Measurements from ENCODE around the gene SHQ1.

Gene SHQ1

GRCh38 chr3:72860053-72860452, 11.8 kb upstream of the SHQ1 start:
- ChIA-PET POLR2A (interaction anchor here (0.7 kb wide), 1 partner anchor 15 kb away, joined by 3 read pairs; no protein-coding TSS in a partner anchor), CTCF (interaction anchor here (1.4 to 7.1 kb wide), 3 partner anchors 10 to 226 kb away, joined by 6 to 51 read pairs (median 8); partner anchors contain the start of gene SHQ1)
- no peak for DNase-seq (ENCODE audit: low read depth, low spot score)
- no peak overlapping the region for H3K4me3 ChIP-seq (ENCODE audit: low read depth, low read length)
- TF ChIP-seq CTCF (IDR thresholded peaks at IDR 0.05; ENCODE audit: insufficient read depth, low read length, missing control alignments): no peak

GRCh38 chr3:72855001-72855400, 6.8 kb upstream of the SHQ1 start:
- ChIA-PET CTCF (interaction anchor here (0.7 to 2.1 kb wide), 2 partner anchors 201 to 231 kb away, joined by 3 to 10 read pairs; no protein-coding TSS in a partner anchor), POLR2A (no interaction called here)
- TF ChIP-seq CTCF (IDR thresholded peaks at IDR 0.05; ENCODE audit: insufficient read depth, low read length, missing control alignments): no peak
- no peak overlapping the region for H3K4me3 ChIP-seq (ENCODE audit: low read depth, low read length)
- DNase-seq (ENCODE audit: low read depth, low spot score): no peak

GRCh38 chr3:72848703-72849081, 447 bp upstream of the SHQ1 start:
- POLR2A ChIA-PET: interaction anchor here (0.6 kb wide), 1 partner anchor 272 kb away, joined by 4 read pairs; no protein-coding TSS in a partner anchor
- no peak for TF ChIP-seq CTCF (IDR thresholded peaks at IDR 0.05; ENCODE audit: insufficient read depth, low read length, missing control alignments)
- peak overlapping the region; percentile 94 for H3K4me3 ChIP-seq (ENCODE audit: low read depth, low read length)
- CTCF ChIA-PET: interaction anchor here (1.2 to 6.0 kb wide), 7 partner anchors 14 to 1119 kb away, joined by 3 to 135 read pairs (median 21); partner anchors contain the start of gene GXYLT2
- no peak for DNase-seq (ENCODE audit: low read depth, low spot score)

- H3K4me3 ChIP-seq (ENCODE audit: low read depth, low read length): peak overlapping the region; percentile 94
- TF ChIP-seq CTCF (IDR thresholded peaks at IDR 0.05; ENCODE audit: insufficient read depth, low read length, missing control alignments): no peak
- POLR2A ChIA-PET: no interaction called here
- CTCF ChIA-PET: interaction anchor here (1.5 to 6.0 kb wide), 4 partner anchors 25 to 1118 kb away, joined by 7 to 135 read pairs (median 37); no protein-coding TSS in a partner anchor
- DNase-seq (ENCODE audit: low read depth, low spot score): no peak
Observed at GRCh38 chr3:72847282-72847681, 963 bp downstream of the SHQ1 start.

GRCh38 chr3:72846166-72846565, 2.1 kb downstream of the SHQ1 start:
- no peak overlapping the region for H3K4me3 ChIP-seq (ENCODE audit: low read depth, low read length)
- ChIA-PET POLR2A (no interaction called here), CTCF (interaction anchor here (0.7 to 1.4 kb wide), 4 partner anchors 15 to 972 kb away, joined by 3 to 5 read pairs (median 4); no protein-coding TSS in a partner anchor)
- DNase-seq (ENCODE audit: low read depth, low spot score): no peak
- TF ChIP-seq CTCF (IDR thresholded peaks at IDR 0.05; ENCODE audit: insufficient read depth, low read length, missing control alignments): no peak

- ChIA-PET POLR2A (no interaction called here), CTCF (no interaction called here)
- no peak overlapping the region for H3K4me3 ChIP-seq (ENCODE audit: low read depth, low read length)
- no peak for DNase-seq (ENCODE audit: low read depth, low spot score)
- TF ChIP-seq CTCF (IDR thresholded peaks at IDR 0.05; ENCODE audit: insufficient read depth, low read length, missing control alignments): no peak
Observed at GRCh38 chr3:72844436-72844993, 3.7 kb downstream of the SHQ1 start.
